ENCODE data around the gene HBB.

Gene HBB

DNA sequence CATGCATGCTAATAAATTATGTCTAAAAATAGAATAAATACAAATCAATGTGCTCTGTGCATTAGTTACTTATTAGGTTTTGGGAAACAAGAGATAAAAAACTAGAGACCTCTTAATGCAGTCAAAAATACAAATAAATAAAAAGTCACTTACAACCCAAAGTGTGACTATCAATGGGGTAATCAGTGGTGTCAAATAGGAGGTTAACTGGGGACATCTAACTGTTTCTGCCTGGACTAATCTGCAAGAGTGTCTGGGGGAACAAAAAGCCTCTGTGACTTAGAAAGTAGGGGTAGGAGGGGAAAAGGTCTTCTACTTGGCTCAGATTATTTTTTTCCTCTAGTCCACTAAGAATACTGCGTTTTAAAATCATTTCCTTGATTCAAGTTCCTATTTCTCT, 810 bp upstream of the HBB start:
- ATAC-seq (no peak), DNase-seq (no peak)

DNA sequence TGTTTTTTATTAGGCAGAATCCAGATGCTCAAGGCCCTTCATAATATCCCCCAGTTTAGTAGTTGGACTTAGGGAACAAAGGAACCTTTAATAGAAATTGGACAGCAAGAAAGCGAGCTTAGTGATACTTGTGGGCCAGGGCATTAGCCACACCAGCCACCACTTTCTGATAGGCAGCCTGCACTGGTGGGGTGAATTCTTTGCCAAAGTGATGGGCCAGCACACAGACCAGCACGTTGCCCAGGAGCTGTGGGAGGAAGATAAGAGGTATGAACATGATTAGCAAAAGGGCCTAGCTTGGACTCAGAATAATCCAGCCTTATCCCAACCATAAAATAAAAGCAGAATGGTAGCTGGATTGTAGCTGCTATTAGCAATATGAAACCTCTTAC, 1.4 kb downstream of the HBB start:
- no peak for ATAC-seq

DNA sequence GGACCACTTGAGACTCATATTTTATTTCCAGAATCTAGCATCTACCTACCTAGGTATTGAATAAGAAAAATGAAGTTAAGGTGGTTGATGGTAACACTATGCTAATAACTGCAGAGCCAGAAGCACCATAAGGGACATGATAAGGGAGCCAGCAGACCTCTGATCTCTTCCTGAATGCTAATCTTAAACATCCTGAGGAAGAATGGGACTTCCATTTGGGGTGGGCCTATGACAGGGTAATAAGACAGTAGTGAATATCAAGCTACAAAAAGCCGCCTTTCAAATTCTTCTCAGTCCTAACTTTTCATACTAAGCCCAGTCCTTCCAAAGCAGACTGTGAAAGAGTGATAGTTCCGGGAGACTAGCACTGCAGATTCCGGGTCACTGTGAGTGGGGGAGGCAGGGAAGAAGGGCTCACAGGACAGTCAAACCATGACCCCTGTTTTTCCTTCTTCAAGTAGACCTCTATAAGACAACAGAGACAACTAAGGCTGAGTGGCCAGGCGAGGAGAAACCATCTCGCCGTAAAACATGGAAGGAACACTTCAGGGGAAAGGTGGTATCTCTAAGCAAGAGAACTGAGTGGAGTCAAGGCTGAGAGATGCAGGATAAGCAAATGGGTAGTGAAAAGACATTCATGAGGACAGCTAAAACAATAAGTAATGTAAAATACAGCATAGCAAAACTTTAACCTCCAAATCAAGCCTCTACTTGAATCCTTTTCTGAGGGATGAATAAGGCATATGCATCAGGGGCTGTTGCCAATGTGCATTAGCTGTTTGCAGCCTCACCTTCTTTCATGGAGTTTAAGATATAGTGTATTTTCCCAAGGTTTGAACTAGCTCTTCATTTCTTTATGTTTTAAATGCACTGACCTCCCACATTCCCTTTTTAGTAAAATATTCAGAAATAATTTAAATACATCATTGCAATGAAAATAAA, 2.1 kb downstream of the HBB start:
- no peak for ATAC-seq
- no peak for DNase-seq

More for the DNA sequence above, 1.4 kb downstream of the HBB start:
- no peak for DNase-seq

DNA sequence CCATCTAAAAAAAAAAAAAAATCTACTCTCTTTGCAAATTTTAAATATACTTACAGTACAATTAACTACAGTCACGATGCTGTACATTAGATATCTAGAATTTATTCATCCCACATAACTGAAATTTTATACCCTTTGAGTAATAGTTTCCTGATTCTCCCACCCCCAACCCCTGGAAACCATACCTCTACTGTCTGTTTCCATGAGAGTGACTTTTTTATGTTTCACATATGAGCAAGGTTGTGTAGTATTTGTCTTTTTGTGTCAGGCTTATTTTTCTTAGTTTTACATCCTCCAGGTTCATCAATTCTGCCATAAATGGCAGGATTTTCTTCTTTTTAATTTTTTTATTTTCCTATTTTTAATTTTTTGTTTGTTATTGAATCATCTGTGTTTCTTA, 3.2 kb downstream of the HBB start:
- no peak for DNase-seq
- ATAC-seq, result no peak

DNA sequence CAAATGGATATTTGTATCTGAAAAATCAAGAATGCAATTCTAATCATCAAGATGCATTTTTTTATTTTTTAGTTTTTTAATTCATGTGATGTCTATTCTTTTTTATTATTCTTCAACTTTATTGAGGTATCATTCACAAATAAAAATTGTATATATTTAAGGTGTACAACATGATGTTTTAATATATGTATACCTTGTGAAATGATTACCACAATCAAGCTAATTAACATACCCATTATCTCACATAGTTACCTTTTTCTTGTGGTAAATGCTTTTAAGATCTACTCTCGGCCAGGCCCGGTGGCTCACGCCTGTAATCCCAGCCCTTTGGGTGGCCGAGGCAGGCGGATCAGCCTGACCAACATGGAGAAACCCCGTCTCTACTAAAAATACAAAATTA, 3.7 kb downstream of the HBB start:
- no peak for ATAC-seq

DNA sequence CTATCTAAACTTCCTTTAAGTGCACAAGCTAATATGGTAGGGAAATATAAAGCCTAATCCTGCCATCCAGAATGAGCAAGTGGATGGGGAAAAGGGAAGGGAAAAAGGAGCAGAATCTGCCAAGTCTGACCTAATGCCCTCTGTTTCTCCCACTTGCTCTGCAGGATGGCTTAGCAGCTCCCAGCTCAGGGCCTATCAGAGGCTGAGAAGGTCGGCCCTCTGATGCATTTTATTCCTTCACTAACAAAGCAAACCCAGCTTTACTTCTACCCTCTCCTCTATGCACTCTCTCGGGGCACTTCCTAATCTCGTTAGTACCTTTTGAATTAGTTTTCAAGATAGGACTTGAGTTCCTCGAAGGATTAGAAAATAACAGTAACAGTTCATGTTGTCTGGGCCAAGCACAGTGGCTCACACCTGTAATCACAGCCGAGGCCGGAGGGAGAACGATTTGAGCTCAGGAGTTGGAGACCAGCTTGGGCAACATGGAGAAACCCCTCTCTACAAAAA, 16.4 kb downstream of the HBB start:
- ATAC-seq (no peak), DNase-seq (no peak)

More for the DNA sequence above, 3.7 kb downstream of the HBB start:
- no peak for DNase-seq

DNA sequence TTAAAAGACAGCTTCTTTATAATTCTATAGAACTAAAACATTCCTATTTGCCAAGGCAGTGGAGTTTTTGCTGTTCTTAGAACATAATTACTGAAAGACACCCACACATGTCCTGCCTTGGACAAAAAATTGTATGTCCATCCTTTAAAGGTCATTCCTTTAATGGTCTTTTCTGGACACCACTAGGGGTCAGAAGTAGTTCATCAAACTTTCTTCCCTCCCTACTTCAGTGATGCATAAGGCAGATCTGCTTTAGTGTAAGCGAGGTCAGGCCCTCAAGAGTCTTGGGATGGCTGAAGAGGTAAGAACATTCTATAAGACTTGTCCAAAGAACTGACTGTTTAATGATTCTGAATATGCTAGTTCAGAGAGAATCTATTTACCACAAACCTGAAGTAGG, 22.1 kb downstream of the HBB start:
- no peak for DNase-seq
- ATAC-seq, result no peak

DNA sequence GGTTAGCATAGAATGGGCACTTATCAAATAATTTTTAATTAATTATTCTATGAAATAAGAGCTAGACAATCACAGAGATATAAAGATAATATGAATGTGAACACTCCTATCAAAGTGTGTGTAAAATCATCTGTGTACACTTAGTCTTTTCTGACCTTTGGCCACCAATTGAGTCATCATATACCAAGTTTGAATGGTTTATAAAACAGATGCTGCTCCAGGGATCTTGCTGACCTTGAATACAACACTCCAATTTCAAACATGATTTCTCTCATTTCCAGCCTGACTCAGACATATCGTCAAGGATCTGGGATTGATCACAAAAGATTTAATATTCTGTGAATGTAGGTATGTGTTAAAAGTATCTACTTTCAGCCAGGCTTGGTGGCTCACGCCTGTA, 23.5 kb downstream of the HBB start:
- ATAC-seq (no peak), DNase-seq (no peak)

DNA sequence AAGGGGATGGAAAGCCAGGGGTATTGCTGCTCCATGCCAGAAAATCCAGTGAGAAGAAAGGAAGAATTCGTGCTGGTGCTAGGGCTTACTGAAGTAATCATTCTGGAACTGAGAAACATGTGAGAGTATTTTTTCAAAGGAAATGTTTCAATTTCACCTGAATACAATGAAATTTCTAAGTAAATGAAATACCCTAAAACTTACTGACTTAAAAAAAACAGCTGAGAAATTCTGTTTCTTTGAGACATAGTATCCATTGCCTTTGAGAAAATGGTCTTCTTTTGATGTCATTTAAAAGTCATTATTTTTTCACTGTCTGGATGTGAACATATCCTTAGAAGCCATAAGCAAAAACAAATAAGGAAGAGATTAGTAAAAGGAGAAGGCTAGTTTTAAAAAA, 26.3 kb downstream of the HBB start, which contains the start of gene OR51V1:
OR51V1 (minus strand) TSS at position 101 of the 400 bp plus-strand sequence; CDS start at position 101, 0 bp downstream.
- no peak for ATAC-seq
- DNase-seq, result no peak

DNA sequence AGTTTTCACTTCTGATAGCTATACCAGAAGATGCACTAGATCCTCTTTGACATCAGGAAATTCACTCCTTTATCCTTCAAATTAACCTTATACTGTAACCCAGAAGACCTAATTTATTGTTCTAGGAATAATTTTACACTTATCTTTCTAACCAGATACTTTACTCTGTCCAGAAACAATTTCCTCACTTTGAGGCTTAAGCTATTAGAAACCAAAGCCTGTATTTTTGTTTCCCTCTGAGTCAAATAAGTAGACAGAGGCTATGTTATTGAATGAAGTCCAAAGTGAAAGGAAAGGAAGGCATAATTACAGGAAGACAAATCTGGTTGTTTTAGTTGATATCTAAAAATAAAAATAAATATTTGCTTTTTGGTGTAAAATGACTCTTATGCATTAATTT, 28.6 kb downstream of the HBB start:
- ATAC-seq (no peak), DNase-seq (no peak)

DNA sequence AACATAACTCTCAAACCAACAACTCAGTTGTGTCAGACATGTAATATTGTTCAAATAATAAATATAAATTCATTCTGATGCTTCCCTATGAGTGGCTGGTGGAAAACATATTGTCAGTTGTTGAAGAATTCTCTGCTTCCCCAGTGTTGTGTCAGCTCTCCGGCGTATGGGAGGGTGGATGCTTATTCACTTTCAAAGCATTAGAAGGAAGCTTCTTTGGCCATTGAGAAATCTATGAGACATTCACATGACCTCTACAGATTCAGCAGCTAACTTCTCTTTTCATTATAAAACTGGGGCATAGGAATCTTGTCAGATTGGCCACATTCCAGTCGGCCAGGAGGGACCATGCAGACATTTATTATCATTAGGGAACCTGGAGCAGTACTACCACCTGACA, 29.3 kb downstream of the HBB start:
- no peak for DNase-seq
- ATAC-seq, result no peak

DNA sequence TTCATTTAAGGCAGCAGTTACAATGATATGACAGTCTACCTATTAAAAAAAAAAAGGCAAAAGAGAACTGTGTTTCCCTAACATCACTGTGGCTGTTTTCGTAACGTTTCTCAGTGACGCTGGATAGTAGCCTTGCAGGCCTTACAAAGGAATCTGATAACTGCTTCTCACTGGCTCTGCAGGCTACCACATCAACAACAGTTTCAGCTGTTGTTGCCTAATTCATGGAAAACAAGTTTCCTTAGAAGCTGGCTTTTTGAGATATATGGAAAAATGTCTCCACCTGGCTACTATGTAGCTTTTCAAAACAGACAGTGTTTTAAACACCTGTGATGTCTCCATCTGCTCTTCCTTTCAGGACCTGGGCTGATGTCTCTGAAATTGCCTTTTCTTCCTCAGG, 30.1 kb downstream of the HBB start:
- DNase-seq, result no peak

DNA sequence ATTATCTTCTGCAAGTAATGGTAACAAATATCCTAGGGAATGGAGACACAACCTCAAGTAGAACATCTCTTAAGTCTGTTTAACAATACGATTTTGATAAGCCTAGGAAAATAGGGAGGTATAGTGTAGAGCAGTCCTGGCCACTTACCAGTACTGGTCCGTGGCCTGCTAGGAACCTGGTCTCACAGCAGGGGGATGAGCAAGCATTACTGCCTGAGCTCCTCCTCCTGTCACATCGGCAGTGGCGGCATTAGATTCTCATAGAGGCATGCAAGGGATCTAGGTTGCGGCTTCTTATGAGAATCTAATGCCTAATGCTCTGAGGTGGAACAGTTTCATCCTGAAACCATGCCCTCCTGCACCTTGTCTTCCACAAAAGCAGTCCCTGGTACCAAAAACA, 30.8 kb downstream of the HBB start:
- no peak for ATAC-seq
- DNase-seq, result no peak

More for the DNA sequence above, 30.1 kb downstream of the HBB start:
- ATAC-seq, result no peak

DNA sequence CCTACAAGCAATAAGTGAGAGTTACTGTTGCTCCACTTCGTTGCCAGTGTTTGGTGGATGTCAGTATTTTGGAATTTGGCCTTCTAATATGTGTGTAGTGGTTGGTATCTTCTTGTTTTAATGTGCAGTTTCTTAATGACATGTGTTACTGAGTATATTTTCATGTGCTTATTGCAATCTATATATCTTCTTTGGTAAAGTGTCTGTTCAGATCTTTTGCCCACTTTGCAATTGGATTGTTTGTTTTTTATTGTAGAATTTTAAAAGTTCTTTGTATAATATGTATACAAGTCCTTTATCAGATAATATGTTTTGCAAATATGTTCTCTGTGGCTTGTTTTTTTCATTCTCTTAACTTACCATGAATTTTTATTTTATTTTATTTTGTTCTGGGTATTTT, 34.1 kb downstream of the HBB start:
- ATAC-seq (no peak), DNase-seq (no peak)

DNA sequence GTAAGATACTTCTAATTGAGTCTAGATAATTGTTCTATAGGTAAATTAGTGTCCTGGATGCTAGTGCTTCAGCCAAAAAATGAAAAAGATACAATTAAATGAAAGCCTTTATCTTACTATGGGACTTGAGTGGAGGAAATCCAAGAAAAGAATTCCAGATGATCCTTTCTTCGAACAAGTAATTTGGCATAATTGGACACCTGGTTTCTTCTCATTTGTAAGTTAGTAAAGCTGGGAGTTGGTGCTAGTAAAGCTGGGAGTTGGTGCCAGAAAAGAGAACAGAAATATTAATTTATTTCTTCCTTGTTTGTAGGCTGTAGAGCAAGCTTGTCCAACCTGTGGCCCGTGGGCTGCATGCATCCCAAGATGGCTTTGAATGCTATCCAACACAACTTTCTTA, 38.7 kb downstream of the HBB start:
- no peak for ATAC-seq
- no peak for DNase-seq

DNA sequence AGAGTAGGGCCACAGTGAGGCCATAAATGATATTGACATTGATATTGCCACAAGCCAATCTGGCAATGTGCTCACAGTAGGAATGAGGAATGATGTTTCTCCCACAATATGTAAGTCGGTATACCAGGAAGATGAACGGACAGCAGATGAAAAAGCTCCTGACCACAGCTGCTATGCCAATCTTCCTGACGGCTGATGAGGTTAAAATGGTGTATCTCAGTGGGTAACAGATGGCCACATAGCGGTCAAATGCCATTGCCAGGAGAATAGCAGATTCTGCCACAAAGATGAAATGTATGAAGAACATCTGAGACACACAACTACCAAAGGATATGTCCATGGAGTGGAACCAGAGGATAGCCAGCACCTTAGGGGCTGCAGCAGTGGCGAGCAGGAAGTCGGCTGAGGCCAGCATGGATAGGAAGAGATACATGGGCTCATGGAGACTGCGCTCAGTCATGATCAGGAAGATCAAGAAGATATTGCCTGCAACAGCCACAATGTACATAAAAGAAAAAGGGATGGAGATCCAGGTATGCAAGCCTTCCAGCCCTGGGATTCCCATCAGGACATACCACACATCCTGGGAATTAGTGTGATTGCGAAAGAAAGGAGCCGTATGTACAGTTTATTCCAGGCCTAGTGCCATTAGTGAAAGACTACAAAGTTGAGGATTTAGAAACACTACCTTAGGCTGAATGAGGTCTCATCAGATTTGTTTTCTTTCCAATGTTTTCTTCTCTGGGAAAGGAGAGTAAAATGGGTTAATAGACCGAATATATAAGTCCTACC, 48.6 kb downstream of the HBB start:
- ATAC-seq (no peak), DNase-seq (no peak)

Data from stimulated activated naive CD8-positive, alpha-beta T cell treated with anti-CD3 and anti-CD28 coated beads, Interleukin-15, Interleukin-2, amounts not matched to agents 100 U/mL and 50 U/mL, for 24 hours (primary cell).